Measurements from ENCODE around the gene RFTN1.

RFTN1 gene

DNA sequence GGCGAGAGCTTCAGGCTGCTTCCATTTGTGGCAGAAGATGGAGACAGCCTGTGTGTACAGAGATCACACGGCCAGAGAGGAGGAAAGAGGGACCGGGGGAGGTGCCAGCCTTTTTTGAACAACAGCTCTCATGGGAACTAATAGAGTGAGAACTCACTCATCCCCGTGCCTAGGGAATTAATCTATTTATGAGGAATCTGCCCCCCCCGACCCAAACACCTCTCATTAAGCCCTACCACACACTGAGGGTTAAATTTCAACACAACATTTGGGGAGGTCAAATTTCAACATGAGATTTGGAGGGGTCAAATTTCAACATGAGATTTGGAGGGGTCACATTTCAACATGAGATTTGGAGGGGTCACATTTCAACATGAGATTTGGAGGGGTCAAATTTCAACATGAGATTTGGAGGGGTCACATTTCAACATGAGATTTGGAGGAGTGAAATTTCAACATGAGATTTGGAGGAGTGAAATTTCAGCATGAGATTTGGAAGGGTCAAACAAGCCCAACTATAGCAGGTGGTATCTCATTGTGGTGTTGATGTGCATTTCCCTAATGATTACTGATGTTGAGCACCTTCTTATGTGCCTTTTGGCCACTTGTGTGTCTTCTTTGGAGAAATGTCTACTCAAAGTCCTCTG, 20.6 kb upstream of the RFTN1 start:
- no peak for DNase-seq (ENCODE audit: extremely low read depth in 1 of 2, low read depth in 1 of 2)

GRCh38 chr3:16529264-16529663, 15.8 kb upstream of the RFTN1 start:
- no peak for DNase-seq (ENCODE audit: extremely low read depth in 1 of 2, low read depth in 1 of 2)

- DNase-seq (ENCODE audit: extremely low read depth in 1 of 2, low read depth in 1 of 2): no peak
These were observed 15.1 kb upstream of the RFTN1 start for GRCh38 chr3:16528581-16528993.

GRCh38 chr3:16528106-16528505, 14.6 kb upstream of the RFTN1 start:
- no peak for DNase-seq (ENCODE audit: extremely low read depth in 1 of 2, low read depth in 1 of 2)

DNA sequence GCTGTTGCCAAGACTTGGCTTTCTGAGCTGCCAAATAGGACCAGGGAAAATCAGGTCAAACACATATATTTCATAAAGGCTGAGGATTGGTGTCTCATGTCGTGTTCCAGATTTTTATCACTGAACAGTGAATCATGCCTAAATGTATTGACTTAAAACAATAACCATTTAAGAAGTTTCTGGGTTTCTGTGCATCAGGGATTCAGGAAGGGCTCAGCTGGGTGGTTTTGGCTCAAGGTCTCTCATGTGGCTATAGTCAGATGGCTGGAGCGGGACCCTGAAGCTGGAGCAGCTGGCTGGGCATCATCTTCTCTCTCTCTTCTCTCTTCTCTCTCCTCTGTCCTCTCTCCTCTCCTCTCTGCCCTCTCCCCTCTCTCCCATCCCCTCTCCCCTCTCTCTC, 10.7 kb upstream of the RFTN1 start:
- DNase-seq (ENCODE audit: extremely low read depth in 1 of 2, low read depth in 1 of 2): no peak

GRCh38 chr3:16523778-16524177, 10.3 kb upstream of the RFTN1 start:
- DNase-seq (ENCODE audit: extremely low read depth in 1 of 2, low read depth in 1 of 2): no peak

- DNase-seq (ENCODE audit: extremely low read depth in 1 of 2, low read depth in 1 of 2): no peak
These were observed 9.3 kb upstream of the RFTN1 start for GRCh38 chr3:16522834-16523233.

GRCh38 chr3:16520970-16521881, 7.7 kb upstream of the RFTN1 start:
- DNase-seq (ENCODE audit: extremely low read depth in 1 of 2, low read depth in 1 of 2): no peak

GRCh38 chr3:16520241-16520969, 6.9 kb upstream of the RFTN1 start:
- no peak for DNase-seq (ENCODE audit: extremely low read depth in 1 of 2, low read depth in 1 of 2)

- DNase-seq (ENCODE audit: extremely low read depth in 1 of 2, low read depth in 1 of 2): no peak
These were observed 3.4 kb upstream of the RFTN1 start for GRCh38 chr3:16516695-16517481.

DNA sequence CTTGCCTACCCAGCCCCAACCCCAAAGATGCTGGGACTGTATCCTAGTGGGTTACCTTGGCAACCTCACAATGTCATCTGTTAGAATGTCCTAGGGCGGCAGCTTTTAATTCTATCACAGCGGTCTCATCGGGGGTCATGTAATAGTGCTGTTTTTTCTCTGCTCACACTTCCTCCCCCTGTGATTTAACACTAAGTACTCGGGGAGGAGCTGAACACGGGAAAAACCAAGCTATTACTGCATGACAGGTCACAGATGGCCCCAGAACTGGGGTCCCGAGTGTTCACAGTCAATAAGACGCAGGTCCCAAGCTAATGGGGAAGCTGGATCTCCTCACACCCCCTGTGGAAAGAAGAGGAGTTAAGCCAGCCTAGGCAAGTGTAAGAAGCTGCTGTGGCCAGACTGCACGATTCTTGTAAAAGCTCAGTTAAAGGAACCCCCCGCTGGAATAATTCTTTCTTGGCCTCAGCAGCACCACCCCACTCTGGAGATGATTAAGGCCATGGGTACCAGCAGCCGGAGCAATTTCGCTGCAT, 2.5 kb upstream of the RFTN1 start:
- DNase-seq (ENCODE audit: extremely low read depth in 1 of 2, low read depth in 1 of 2): no peak

DNA sequence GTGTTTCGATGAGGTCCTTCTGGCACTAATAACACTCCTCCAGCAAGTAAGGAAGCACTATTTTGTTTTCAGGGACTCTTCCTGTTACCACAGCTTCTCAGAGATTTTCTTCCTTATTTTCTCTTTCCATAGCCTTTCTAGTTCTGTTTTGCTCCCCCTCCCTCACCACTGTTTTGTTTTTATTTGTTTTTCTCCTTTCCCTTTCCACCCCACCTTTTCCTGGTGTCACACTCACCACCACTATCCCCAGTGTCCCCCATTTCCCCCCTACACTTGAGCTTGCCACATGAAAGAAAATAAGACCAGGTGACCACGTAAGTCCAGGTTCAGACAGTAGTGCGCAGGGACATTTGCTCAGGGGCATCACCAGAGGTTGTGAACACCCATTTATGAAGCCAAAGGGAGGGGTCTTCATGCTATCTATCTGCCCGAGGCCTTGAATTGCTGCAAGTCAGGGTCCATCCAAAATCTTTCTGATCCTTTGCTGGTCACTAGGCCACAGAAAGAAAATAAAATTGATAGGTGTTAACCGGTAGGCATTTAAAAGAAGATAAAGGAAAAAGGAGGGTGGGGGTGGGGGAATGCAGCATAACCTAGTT, 1.4 kb upstream of the RFTN1 start:
- no peak for DNase-seq (ENCODE audit: extremely low read depth in 1 of 2, low read depth in 1 of 2)

- no peak for DNase-seq (ENCODE audit: extremely low read depth in 1 of 2, low read depth in 1 of 2)
These were observed 662 bp upstream of the RFTN1 start for GRCh38 chr3:16514021-16514700.

GRCh38 chr3:16512435-16513140, 911 bp downstream of the RFTN1 start:
- peak in 1 of 2 donors; percentile 18 for DNase-seq (ENCODE audit: extremely low read depth in 1 of 2, low read depth in 1 of 2)

DNA sequence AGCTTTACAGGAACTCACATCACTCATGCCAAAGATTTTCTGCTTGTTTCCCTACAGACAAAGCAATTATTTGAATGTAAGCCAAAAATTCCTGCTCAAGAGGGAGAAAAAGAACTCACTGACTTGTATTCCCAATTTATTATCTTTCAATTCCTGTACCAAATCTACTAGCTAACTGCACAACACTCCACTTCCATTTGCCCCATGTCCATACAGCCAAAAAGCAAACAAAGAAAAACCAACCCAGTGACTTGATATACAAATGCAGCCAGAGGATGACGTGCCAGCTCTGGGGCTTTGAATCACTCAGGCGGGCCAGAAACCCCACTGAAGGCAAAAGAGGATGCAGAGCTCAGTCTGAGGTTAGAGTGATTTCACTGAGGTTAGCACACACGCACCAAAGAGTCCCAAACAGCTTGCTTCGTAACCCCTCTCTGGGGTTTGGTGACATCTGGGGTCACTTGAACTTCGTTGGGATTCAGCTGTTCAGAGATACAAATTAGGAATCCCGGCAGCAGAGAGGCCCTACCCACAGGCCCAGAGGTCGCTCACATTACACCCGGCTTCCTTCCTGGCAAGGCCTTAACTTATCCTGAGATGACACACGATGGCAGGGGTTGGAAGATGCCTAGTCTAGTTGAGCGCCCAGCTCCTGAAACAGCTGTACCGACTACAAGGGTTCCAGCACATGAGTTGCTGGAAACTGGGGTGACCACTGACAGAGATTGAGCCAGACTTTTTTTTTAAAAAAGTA, 1.6 kb downstream of the RFTN1 start:
- DNase-seq (ENCODE audit: extremely low read depth in 1 of 2, low read depth in 1 of 2): peak; percentile 55 to 65

- DNase-seq (ENCODE audit: extremely low read depth in 1 of 2, low read depth in 1 of 2): no peak
These were observed 2.7 kb downstream of the RFTN1 start for GRCh38 chr3:16510620-16511319.

GRCh38 chr3:16509721-16510619, 3.5 kb downstream of the RFTN1 start:
- no peak for DNase-seq (ENCODE audit: extremely low read depth in 1 of 2, low read depth in 1 of 2)

Data from activated CD8-positive, alpha-beta memory T cell treated with anti-CD3 and anti-CD28 coated beads for 1 hour (primary cell).